WERI-Rb-1 (cell line): ENCODE measurements around the gene TBKBP1.

Experiments
- DNase-seq: peaks from one replicate; pipeline ENCODE4 v3.0.0-alpha.2; 2020
- H3K27ac ChIP-seq: fragments of 250-450 bp; sonication (Bioruptor Pico); 2 replicates; pipeline ENCODE4 v1.5.1; 2020; ENCODE audit warnings: mild to moderate bottlenecking, moderate library complexity
- H3K27me3 ChIP-seq: fragments of 250-450 bp; sonication (Bioruptor Pico); 2 replicates; pipeline ENCODE4 v1.5.1; 2021; ENCODE audit warnings: mild to moderate bottlenecking, low read depth, moderate library complexity; ENCODE audit not compliant: insufficient read depth, severe bottlenecking
- H3K36me3 ChIP-seq: fragments of 250-450 bp; sonication (Bioruptor Pico); 2 replicates; pipeline ENCODE4 v1.5.1; 2020; ENCODE audit warnings: mild to moderate bottlenecking, moderate library complexity
- H3K4me3 ChIP-seq: 2 replicates; pipeline ENCODE4 v1.5.1; 2011; ENCODE audit warnings: low read depth, mild to moderate bottlenecking, control low read depth, low read length
- H3K9me3 ChIP-seq: fragments of 250-450 bp; sonication (Bioruptor Pico); 2 replicates; pipeline ENCODE4 v1.5.1; 2021; ENCODE audit warnings: mild to moderate bottlenecking, moderate library complexity; ENCODE audit not compliant: severe bottlenecking
- TF ChIP-seq, protein P1 (sequence below): IDR thresholded peaks from 2 replicates; pipeline ENCODE4 v1.5.1; 2011; ENCODE audit warnings: low read depth, mild to moderate bottlenecking, control low read depth, inconsistent platforms, low read length

Gene TBKBP1

DNA sequence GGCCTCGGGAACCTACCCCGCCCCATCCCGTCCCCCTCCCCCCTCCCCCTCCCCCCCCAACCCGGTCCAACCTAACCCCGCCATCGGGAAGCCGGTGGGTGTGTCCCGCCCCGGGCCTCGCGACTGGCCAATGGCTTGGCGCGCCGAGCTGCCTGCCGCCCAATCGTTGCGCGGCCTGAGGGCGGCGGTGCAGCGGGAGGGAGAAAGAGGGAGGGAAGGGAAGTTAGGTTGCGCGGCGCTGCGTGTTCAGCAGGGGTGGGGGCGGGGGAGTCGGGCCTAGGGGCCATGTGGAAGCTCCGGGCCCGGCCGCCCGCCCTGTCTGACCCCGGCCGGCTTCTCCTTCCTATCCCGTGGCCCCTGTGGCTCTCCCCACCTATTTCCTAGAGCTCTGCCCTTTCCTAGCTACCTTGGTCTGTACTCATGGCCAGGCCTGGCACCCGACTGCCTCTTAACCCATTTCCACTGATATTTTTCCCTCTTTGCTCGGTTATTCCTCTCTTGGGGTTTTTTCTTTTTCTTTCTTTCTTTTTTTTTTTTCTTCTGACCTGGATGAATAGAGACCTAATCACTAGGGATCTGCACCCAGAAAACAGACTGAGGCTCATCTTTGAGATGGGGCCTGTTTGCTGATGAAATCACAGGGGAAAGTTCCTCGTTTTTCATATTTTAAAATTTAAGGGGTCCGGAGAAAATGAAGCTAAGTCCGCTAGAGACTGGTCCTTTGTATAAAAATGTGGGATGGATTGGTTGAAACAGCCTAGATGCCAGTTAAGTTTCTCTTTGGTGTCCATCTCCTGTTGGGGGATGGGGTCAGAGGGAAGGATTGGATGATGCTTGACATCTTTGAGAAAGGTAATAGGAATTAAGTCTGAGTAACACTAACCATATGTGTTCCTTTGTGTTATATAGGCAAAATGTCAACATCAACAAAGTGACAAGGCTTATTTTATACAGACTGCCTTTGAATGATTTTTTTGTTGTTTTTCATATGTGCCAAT is 43.1 kb upstream of the TBKBP1 start:
- Histone ChIP-seq H3K9me3 (no peaks in the 10 kb centered on the region), H3K27ac (peak overlapping the region; percentile 97), H3K27me3 (no peaks in the 10 kb centered on the region), H3K4me3 (peak overlapping the region; percentile 88), H3K36me3 (peaks cover 52% of the 10 kb centered on the region)
- TF ChIP-seq, protein P1, sequence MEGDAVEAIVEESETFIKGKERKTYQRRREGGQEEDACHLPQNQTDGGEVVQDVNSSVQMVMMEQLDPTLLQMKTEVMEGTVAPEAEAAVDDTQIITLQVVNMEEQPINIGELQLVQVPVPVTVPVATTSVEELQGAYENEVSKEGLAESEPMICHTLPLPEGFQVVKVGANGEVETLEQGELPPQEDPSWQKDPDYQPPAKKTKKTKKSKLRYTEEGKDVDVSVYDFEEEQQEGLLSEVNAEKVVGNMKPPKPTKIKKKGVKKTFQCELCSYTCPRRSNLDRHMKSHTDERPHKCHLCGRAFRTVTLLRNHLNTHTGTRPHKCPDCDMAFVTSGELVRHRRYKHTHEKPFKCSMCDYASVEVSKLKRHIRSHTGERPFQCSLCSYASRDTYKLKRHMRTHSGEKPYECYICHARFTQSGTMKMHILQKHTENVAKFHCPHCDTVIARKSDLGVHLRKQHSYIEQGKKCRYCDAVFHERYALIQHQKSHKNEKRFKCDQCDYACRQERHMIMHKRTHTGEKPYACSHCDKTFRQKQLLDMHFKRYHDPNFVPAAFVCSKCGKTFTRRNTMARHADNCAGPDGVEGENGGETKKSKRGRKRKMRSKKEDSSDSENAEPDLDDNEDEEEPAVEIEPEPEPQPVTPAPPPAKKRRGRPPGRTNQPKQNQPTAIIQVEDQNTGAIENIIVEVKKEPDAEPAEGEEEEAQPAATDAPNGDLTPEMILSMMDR = no peak
- DNase-seq = peak; percentile 99

GRCh38 chr17:47651704-47652103 is 42.3 kb upstream of the TBKBP1 start:
- Histone ChIP-seq H3K27me3 (no peaks in the 10 kb centered on the region), H3K4me3 (peak overlapping the region; percentile 88), H3K27ac (peak overlapping the region; percentile 95), H3K36me3 (peaks cover 61% of the 10 kb centered on the region), H3K9me3 (no peaks in the 10 kb centered on the region)
- DNase-seq = no peak
- TF ChIP-seq, protein P1 = no peak

DNA sequence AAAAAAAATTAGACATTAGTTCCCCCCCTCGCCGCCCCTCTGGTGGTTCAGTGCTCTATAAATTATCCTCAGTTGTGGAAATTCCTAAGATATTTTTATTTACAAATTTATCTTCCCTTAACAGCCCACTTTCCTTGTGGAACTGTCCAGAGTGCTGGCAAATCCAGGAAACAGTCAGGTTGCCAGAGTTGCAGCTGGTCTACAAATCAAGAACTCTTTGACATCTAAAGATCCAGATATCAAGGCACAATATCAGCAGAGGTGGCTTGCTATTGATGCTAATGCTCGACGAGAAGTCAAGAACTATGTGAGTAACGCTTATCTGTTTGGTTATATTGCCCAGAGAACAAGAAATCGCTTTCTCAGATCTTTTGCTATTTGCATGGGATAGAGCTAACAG is 41.4 kb upstream of the TBKBP1 start:
- TF ChIP-seq, protein P1 = no peak
- Histone ChIP-seq H3K9me3 (no peaks in the 10 kb centered on the region), H3K27ac (0 out of 2 replicates have a peak overlapping the region, but pooled peaks have one; percentile 1), H3K4me3 (no peak overlapping the region), H3K27me3 (no peaks in the 10 kb centered on the region), H3K36me3 (peaks cover 69% of the 10 kb centered on the region)
- DNase-seq = no peak

DNA sequence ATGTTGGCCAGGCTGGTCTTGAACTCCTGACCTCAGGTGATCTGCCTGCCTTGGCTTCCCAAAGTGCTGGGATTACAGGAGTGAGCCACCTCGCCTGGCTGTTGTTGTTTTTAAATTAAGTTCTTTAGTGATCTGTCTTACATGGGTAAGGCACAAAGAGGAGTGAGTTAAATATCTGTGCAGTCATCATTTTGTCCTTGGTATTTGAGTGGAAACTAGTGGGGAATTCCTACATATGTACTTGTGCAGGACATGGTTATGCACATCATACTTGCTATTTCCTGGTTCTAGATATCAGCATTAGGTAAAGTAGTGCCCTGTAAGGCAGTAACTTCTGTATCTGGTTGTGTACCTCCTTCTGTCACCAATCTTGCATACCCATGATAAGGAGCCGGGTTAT is 40.5 kb upstream of the TBKBP1 start:
- H3K36me3 ChIP-seq = peaks cover 78% of the 10 kb centered on the region
- TF ChIP-seq, protein P1 = no peak
- H3K27me3 ChIP-seq = no peaks in the 10 kb centered on the region
- no peak for DNase-seq
- no peak overlapping the region for H3K27ac ChIP-seq
- no peaks in the 10 kb centered on the region for H3K9me3 ChIP-seq
- no peak overlapping the region for H3K4me3 ChIP-seq

GRCh38 chr17:47654991-47655390 is 39.0 kb upstream of the TBKBP1 start:
- H3K27ac ChIP-seq = no peak overlapping the region
- H3K36me3 ChIP-seq = peaks cover 94% of the 10 kb centered on the region
- TF ChIP-seq, protein P1 = no peak
- H3K27me3 ChIP-seq = no peaks in the 10 kb centered on the region
- no peaks in the 10 kb centered on the region for H3K9me3 ChIP-seq
- H3K4me3 ChIP-seq = no peak overlapping the region
- no peak for DNase-seq
